ENCODE data around the gene ROCK2. TPM values are rescaled to one million over a fixed set of nuclear protein-coding genes. Genes with fewer than 3 reads are reported as not detected.

Gene ROCK2
- total and polyA plus RNA-seq, 9 of the 15 experiments (the other 6 are each of a cell fraction or from before 2014, with no cell fraction given) = 4.9 to 30.6 (median 14.3) TPM

GRCh38 chr2:11222845-11223244, 121.6 kb downstream of the ROCK2 start (continued):
- no peak for TF ChIP-seq MGA (IDR thresholded peaks at IDR 0.05)
- TF ChIP-seq SAP30 (IDR thresholded peaks at IDR 0.05; ENCODE audit: borderline replicate concordance, insufficient read depth, low read depth, low read length, poor library complexity, severe bottlenecking) = no peak
- TF ChIP-seq ZNF830 (CRISPR knock-in tag; IDR thresholded peaks at IDR 0.05) = no peak
